GM23338 (cell line): ENCODE measurements around the gene PRUNE2.

Experiments used
- TF ChIP-seq, protein P1 (sequence below), 2 experiments: fragments of 200-600 bp in 1 of 2; sonication (generic) in 1 of 2; conservative IDR thresholded peaks; 2 replicates each; pipeline versions ENCODE4 v1.5.1 to v1.6.1; 2016 to 2017; ENCODE audit warnings: antibody characterized with exemption in 2 of 2, low read depth in 2 of 2, mild to moderate bottlenecking in 2 of 2, moderate library complexity in 1 of 2
- TF ChIP-seq, protein P2 (sequence below): IDR thresholded peaks from one replicate; pipeline ENCODE4 v1.6.1; 2018; ENCODE audit warnings: antibody characterized with exemption; ENCODE audit not compliant: unreplicated experiment

DNA sequence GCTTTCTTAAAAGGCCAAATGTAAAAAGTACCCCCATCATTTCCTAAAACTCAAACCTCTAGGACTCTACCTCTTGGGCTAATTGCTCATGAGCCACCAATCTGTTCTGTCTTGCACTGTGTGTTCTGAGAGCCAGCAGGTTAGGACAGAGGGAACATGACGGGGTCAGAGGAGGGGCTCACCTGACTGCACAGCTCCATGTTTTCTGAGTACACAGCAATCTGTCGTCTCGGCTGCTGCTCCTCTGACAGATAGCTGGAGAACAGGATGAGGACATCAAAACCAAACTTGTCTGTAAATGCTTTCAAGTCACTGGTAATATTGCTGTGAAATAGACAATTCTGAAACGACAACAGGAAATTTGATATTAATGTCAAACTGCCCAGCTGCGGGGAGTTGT, 192.5 kb downstream of the PRUNE2 start:
- TF ChIP-seq, protein P1, sequence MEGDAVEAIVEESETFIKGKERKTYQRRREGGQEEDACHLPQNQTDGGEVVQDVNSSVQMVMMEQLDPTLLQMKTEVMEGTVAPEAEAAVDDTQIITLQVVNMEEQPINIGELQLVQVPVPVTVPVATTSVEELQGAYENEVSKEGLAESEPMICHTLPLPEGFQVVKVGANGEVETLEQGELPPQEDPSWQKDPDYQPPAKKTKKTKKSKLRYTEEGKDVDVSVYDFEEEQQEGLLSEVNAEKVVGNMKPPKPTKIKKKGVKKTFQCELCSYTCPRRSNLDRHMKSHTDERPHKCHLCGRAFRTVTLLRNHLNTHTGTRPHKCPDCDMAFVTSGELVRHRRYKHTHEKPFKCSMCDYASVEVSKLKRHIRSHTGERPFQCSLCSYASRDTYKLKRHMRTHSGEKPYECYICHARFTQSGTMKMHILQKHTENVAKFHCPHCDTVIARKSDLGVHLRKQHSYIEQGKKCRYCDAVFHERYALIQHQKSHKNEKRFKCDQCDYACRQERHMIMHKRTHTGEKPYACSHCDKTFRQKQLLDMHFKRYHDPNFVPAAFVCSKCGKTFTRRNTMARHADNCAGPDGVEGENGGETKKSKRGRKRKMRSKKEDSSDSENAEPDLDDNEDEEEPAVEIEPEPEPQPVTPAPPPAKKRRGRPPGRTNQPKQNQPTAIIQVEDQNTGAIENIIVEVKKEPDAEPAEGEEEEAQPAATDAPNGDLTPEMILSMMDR (conservative IDR thresholded peaks at IDR 0.05; ENCODE audit: low read depth in 2 of 2), result no peak
- TF ChIP-seq, protein P2, sequence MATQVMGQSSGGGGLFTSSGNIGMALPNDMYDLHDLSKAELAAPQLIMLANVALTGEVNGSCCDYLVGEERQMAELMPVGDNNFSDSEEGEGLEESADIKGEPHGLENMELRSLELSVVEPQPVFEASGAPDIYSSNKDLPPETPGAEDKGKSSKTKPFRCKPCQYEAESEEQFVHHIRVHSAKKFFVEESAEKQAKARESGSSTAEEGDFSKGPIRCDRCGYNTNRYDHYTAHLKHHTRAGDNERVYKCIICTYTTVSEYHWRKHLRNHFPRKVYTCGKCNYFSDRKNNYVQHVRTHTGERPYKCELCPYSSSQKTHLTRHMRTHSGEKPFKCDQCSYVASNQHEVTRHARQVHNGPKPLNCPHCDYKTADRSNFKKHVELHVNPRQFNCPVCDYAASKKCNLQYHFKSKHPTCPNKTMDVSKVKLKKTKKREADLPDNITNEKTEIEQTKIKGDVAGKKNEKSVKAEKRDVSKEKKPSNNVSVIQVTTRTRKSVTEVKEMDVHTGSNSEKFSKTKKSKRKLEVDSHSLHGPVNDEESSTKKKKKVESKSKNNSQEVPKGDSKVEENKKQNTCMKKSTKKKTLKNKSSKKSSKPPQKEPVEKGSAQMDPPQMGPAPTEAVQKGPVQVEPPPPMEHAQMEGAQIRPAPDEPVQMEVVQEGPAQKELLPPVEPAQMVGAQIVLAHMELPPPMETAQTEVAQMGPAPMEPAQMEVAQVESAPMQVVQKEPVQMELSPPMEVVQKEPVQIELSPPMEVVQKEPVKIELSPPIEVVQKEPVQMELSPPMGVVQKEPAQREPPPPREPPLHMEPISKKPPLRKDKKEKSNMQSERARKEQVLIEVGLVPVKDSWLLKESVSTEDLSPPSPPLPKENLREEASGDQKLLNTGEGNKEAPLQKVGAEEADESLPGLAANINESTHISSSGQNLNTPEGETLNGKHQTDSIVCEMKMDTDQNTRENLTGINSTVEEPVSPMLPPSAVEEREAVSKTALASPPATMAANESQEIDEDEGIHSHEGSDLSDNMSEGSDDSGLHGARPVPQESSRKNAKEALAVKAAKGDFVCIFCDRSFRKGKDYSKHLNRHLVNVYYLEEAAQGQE, result no peak
